ENCODE measurements around the gene BUD31. TPM values are rescaled to one million over a fixed set of nuclear protein-coding genes. Genes with fewer than 3 reads are reported as not detected.
"Not testable (repeated sequence)": the region's sequence is repeated elsewhere in the genome, so short reads cannot be mapped to it uniquely, and the experiment has no call there.

Gene BUD31
- total RNA-seq, 1 donor from 2014 or later = 131 TPM

GRCh38 chr7:99383203-99383602 lies 25.6 kb upstream of the BUD31 start:
- peaks cover 24% of the 10 kb centered on the region for H3K4me1 Mint-ChIP-seq (ENCODE audit: unreplicated experiment)
- DNase-seq (ENCODE audit: extremely low spot score, unreplicated experiment) = no peak
- peaks cover 9% of the 10 kb centered on the region for H3K36me3 Mint-ChIP-seq (ENCODE audit: unreplicated experiment)
- H3K4me3 Mint-ChIP-seq (ENCODE audit: unreplicated experiment) = no peak overlapping the region
- H3K27me3 Mint-ChIP-seq (ENCODE audit: unreplicated experiment) = no peaks in the 10 kb centered on the region
- H3K27ac Mint-ChIP-seq (ENCODE audit: unreplicated experiment) = no peak overlapping the region
- no peaks in the 10 kb centered on the region for H3K9me3 Mint-ChIP-seq (ENCODE audit: unreplicated experiment)
- no peak for TF ChIP-seq CTCF (IDR thresholded peaks at IDR 0.05)

- no peaks in the 10 kb centered on the region for H3K9me3 Mint-ChIP-seq (ENCODE audit: unreplicated experiment)
- no peak for DNase-seq (ENCODE audit: extremely low spot score, unreplicated experiment)
Measured at GRCh38 chr7:99383791-99384370, 24.9 kb upstream of the BUD31 start.

GRCh38 chr7:99384523-99384922 lies 24.2 kb upstream of the BUD31 start:
- no peak for DNase-seq (ENCODE audit: extremely low spot score, unreplicated experiment)
- H3K36me3 Mint-ChIP-seq (ENCODE audit: unreplicated experiment) = peaks cover 11% of the 10 kb centered on the region
- H3K4me1 Mint-ChIP-seq (ENCODE audit: unreplicated experiment) = peaks cover 17% of the 10 kb centered on the region
- no peak overlapping the region for H3K27ac Mint-ChIP-seq (ENCODE audit: unreplicated experiment)
- TF ChIP-seq CTCF (IDR thresholded peaks at IDR 0.05) = no peak
- H3K9me3 Mint-ChIP-seq (ENCODE audit: unreplicated experiment) = no peaks in the 10 kb centered on the region
- H3K4me3 Mint-ChIP-seq (ENCODE audit: unreplicated experiment) = no peak overlapping the region
- H3K27me3 Mint-ChIP-seq (ENCODE audit: unreplicated experiment) = no peaks in the 10 kb centered on the region

More at GRCh38 chr7:99383791-99384370, 24.9 kb upstream of the BUD31 start:
- Mint-ChIP-seq H3K4me1 (ENCODE audit: unreplicated experiment) (peaks cover 24% of the 10 kb centered on the region), H3K36me3 (ENCODE audit: unreplicated experiment) (peaks cover 9% of the 10 kb centered on the region), H3K27ac (ENCODE audit: unreplicated experiment) (no peak overlapping the region), H3K4me3 (ENCODE audit: unreplicated experiment) (no peak overlapping the region), H3K27me3 (ENCODE audit: unreplicated experiment) (no peaks in the 10 kb centered on the region)
- no peak for TF ChIP-seq CTCF (IDR thresholded peaks at IDR 0.05)

GRCh38 chr7:99385564-99385963 lies 23.2 kb upstream of the BUD31 start:
- TF ChIP-seq CTCF (IDR thresholded peaks at IDR 0.05) = no peak
- Mint-ChIP-seq H3K27ac (ENCODE audit: unreplicated experiment) (no peak overlapping the region), H3K27me3 (ENCODE audit: unreplicated experiment) (no peaks in the 10 kb centered on the region), H3K9me3 (ENCODE audit: unreplicated experiment) (no peaks in the 10 kb centered on the region), H3K36me3 (ENCODE audit: unreplicated experiment) (peaks cover 11% of the 10 kb centered on the region), H3K4me1 (ENCODE audit: unreplicated experiment) (peaks cover 7% of the 10 kb centered on the region), H3K4me3 (ENCODE audit: unreplicated experiment) (no peak overlapping the region)
- no peak for DNase-seq (ENCODE audit: extremely low spot score, unreplicated experiment)

GRCh38 chr7:99386584-99387238 lies 22.1 kb upstream of the BUD31 start:
- Mint-ChIP-seq H3K9me3 (ENCODE audit: unreplicated experiment) (no peaks in the 10 kb centered on the region), H3K4me1 (ENCODE audit: unreplicated experiment) (no peaks in the 10 kb centered on the region), H3K27ac (ENCODE audit: unreplicated experiment) (no peak overlapping the region), H3K4me3 (ENCODE audit: unreplicated experiment) (no peak overlapping the region), H3K36me3 (ENCODE audit: unreplicated experiment) (peaks cover 11% of the 10 kb centered on the region), H3K27me3 (ENCODE audit: unreplicated experiment) (no peaks in the 10 kb centered on the region)
- no peak for DNase-seq (ENCODE audit: extremely low spot score, unreplicated experiment)
- peak; percentile 36 for TF ChIP-seq CTCF (IDR thresholded peaks at IDR 0.05)

GRCh38 chr7:99387239-99387635 lies 21.5 kb upstream of the BUD31 start:
- not testable (repeated sequence) for H3K4me1 Mint-ChIP-seq (ENCODE audit: unreplicated experiment); H3K4me3 Mint-ChIP-seq (ENCODE audit: unreplicated experiment); H3K27me3 Mint-ChIP-seq (ENCODE audit: unreplicated experiment); DNase-seq (ENCODE audit: extremely low spot score, unreplicated experiment); H3K27ac Mint-ChIP-seq (ENCODE audit: unreplicated experiment); H3K9me3 Mint-ChIP-seq (ENCODE audit: unreplicated experiment)
- H3K36me3 Mint-ChIP-seq (ENCODE audit: unreplicated experiment) = peaks cover 11% of the 10 kb centered on the region
